ENCODE data around the gene BTBD9.

The BTBD9 gene

DNA sequence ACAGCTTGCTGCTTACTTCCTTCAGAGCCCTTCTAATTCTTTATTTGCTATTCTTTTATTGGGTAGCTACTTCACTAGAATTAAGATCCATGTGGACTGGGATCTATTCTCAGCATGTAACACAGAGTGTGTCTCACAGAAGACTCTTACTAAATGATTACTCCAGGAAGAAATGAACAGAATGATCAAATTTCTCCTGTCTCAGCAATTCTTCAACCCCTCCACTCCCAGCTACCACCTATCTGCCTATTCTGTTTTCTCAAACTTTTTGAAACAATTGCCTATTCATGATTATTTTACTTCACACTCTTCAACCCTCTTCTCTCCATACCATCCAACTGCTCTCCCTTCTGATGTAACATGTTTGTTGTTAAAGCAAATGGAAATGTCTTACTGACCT is 132.6 kb downstream of the BTBD9 start:
- Histone ChIP-seq H3K27ac (ENCODE audit: low read depth, low read length) (no peak overlapping the region), H3K79me2 (ENCODE audit: control insufficient read depth, low read length) (no peaks in the 10 kb centered on the region), H3K9me2 (replicated peaks; ENCODE audit: control insufficient read depth, low read length) (no peaks in the 10 kb centered on the region), H3K4me1 (ENCODE audit: control insufficient read depth, low read length) (no peaks in the 10 kb centered on the region), H3K27me3 (ENCODE audit: control insufficient read depth, low read length) (0 out of 2 replicates have a peak, but pooled peaks cover 3% of the 10 kb centered on the region), H3K9me3 (ENCODE audit: control insufficient read depth, insufficient read depth, low read length) (no peaks in the 10 kb centered on the region), H3K36me3 (ENCODE audit: control insufficient read depth, low read length) (no peaks in the 10 kb centered on the region), H3F3A (ENCODE audit: control insufficient read depth, insufficient read depth) (no peaks in the 10 kb centered on the region), H4K20me1 (ENCODE audit: control insufficient read depth, insufficient read depth, low read depth, low read length) (no peaks in the 10 kb centered on the region), H3K4me2 (ENCODE audit: low read length) (no peak overlapping the region), H3K4me3 (ENCODE audit: low read length) (no peak overlapping the region)
- TF ChIP-seq, protein P1, sequence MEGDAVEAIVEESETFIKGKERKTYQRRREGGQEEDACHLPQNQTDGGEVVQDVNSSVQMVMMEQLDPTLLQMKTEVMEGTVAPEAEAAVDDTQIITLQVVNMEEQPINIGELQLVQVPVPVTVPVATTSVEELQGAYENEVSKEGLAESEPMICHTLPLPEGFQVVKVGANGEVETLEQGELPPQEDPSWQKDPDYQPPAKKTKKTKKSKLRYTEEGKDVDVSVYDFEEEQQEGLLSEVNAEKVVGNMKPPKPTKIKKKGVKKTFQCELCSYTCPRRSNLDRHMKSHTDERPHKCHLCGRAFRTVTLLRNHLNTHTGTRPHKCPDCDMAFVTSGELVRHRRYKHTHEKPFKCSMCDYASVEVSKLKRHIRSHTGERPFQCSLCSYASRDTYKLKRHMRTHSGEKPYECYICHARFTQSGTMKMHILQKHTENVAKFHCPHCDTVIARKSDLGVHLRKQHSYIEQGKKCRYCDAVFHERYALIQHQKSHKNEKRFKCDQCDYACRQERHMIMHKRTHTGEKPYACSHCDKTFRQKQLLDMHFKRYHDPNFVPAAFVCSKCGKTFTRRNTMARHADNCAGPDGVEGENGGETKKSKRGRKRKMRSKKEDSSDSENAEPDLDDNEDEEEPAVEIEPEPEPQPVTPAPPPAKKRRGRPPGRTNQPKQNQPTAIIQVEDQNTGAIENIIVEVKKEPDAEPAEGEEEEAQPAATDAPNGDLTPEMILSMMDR (IDR thresholded peaks at IDR 0.05; ENCODE audit: low read depth, low read length, poor library complexity, severe bottlenecking), result no peak
- no peak for TF ChIP-seq EZH2phosphoT487 (IDR thresholded peaks at IDR 0.05; ENCODE audit: borderline replicate concordance, low read length)

DNA sequence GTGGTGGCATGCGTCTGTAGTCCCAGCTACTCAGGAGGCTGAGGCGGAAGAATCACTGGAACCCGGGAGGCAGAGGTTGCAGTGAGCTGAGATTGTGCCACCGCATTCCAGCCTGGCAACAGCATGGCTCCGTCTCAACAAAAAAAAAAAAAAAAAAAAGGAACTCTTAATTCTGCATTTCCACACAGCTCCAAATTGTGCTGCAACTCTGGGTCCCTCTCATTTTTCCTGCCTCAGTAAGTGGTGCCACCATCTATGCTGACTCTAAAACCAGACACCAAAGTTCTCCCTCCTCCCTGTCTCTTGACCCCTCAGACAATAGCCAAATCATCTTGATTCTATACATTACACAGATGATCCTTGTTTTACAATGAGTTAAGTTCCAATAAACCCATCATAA is 133.9 kb downstream of the BTBD9 start:
- no peaks in the 10 kb centered on the region for H3K79me2 ChIP-seq (ENCODE audit: control insufficient read depth, low read length)
- H3K9me2 ChIP-seq (replicated peaks; ENCODE audit: control insufficient read depth, low read length), result no peaks in the 10 kb centered on the region
- H3K36me3 ChIP-seq (ENCODE audit: control insufficient read depth, low read length), result no peaks in the 10 kb centered on the region
- TF ChIP-seq EZH2phosphoT487 (IDR thresholded peaks at IDR 0.05; ENCODE audit: borderline replicate concordance, low read length), result no peak
- TF ChIP-seq, protein P1 (IDR thresholded peaks at IDR 0.05; ENCODE audit: low read depth, low read length, poor library complexity, severe bottlenecking), result no peak
- no peak overlapping the region for H3K27ac ChIP-seq (ENCODE audit: low read depth, low read length)
- no peaks in the 10 kb centered on the region for H3K9me3 ChIP-seq (ENCODE audit: control insufficient read depth, insufficient read depth, low read length)
- no peaks in the 10 kb centered on the region for H3K4me1 ChIP-seq (ENCODE audit: control insufficient read depth, low read length)
- H3K4me2 ChIP-seq (ENCODE audit: low read length), result no peak overlapping the region
- H3F3A ChIP-seq (ENCODE audit: control insufficient read depth, insufficient read depth), result no peaks in the 10 kb centered on the region
- no peaks in the 10 kb centered on the region for H4K20me1 ChIP-seq (ENCODE audit: control insufficient read depth, insufficient read depth, low read depth, low read length)
- H3K4me3 ChIP-seq (ENCODE audit: low read length), result no peak overlapping the region
- H3K27me3 ChIP-seq (ENCODE audit: control insufficient read depth, low read length), result 0 out of 2 replicates have a peak, but pooled peaks cover 3% of the 10 kb centered on the region

DNA sequence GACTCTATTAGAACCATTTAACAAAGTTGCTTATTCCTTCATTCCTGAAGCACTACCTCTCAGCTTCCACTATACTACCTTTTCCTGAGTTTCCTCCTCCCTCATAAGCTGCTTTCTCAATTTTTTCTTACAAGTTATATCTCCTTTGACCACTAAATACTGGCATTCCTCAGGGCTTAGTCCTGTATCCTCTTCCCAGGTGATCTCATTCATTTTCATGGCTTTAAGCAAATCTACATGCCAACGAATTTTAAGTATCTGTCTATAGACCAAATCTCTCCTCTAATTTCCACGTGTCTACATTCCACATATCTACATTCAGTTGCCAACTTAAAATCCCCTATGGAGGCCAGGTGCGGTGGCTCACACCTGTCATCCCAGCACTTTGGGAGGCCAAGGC is 134.7 kb downstream of the BTBD9 start:
- H3K9me2 ChIP-seq (replicated peaks; ENCODE audit: control insufficient read depth, low read length), result no peaks in the 10 kb centered on the region
- H3K4me2 ChIP-seq (ENCODE audit: low read length), result no peak overlapping the region
- H3K9me3 ChIP-seq (ENCODE audit: control insufficient read depth, insufficient read depth, low read length), result no peaks in the 10 kb centered on the region
- H3K36me3 ChIP-seq (ENCODE audit: control insufficient read depth, low read length), result no peaks in the 10 kb centered on the region
- TF ChIP-seq EZH2phosphoT487 (IDR thresholded peaks at IDR 0.05; ENCODE audit: borderline replicate concordance, low read length), result no peak
- TF ChIP-seq, protein P1 (IDR thresholded peaks at IDR 0.05; ENCODE audit: low read depth, low read length, poor library complexity, severe bottlenecking), result no peak
- no peaks in the 10 kb centered on the region for H3F3A ChIP-seq (ENCODE audit: control insufficient read depth, insufficient read depth)
- 0 out of 2 replicates have a peak, but pooled peaks cover 3% of the 10 kb centered on the region for H3K27me3 ChIP-seq (ENCODE audit: control insufficient read depth, low read length)
- H4K20me1 ChIP-seq (ENCODE audit: control insufficient read depth, insufficient read depth, low read depth, low read length), result no peaks in the 10 kb centered on the region
- H3K27ac ChIP-seq (ENCODE audit: low read depth, low read length), result no peak overlapping the region
- no peaks in the 10 kb centered on the region for H3K4me1 ChIP-seq (ENCODE audit: control insufficient read depth, low read length)
- H3K4me3 ChIP-seq (ENCODE audit: low read length), result no peak overlapping the region
- H3K79me2 ChIP-seq (ENCODE audit: control insufficient read depth, low read length), result no peaks in the 10 kb centered on the region

Data from DOHH2 (cell line).